Activated CD4-positive, alpha-beta T cell treated with anti-CD3 and anti-CD28 coated beads, Interleukin-2, amount 50 U/mL, for 16 hours (primary cell): ENCODE measurements around the gene ZNF862.

ENCODE experiments used
- DNase-seq: peaks from one replicate; pipeline ENCODE4 v3.0.0-alpha.2; 2020

The ZNF862 gene

DNA sequence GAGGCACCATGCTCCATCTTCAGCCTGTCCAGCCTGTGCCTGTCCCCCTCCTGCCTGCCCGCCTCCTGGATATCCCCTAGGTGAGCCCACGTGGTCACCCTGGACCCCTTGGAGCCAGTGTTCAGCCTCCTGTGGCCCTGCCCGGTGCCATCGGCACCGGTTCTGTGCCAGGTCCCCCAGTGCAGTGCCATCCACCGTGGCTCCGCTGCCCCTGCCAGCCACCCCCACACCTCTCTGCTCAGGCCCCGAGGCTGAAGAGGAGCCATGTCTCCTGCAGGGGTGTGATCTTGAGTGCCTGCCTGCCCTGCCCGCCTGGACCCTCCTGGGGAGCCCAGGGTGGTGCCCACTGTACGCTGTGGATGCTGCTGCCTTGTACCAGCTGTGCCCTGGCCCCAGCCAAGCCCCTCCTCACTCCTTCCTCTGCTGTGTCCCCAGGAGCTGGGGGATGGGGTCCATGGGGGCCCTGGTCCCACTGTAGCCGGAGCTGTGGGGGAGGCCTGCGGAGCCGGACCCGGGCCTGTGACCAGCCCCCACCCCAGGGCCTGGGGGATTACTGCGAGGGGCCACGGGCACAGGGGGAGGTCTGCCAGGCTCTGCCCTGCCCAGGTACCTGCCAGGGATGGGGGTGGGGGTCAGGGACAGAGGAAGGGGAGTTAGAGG, 26.2 kb upstream of the ZNF862 start:
- no peak for DNase-seq

DNA sequence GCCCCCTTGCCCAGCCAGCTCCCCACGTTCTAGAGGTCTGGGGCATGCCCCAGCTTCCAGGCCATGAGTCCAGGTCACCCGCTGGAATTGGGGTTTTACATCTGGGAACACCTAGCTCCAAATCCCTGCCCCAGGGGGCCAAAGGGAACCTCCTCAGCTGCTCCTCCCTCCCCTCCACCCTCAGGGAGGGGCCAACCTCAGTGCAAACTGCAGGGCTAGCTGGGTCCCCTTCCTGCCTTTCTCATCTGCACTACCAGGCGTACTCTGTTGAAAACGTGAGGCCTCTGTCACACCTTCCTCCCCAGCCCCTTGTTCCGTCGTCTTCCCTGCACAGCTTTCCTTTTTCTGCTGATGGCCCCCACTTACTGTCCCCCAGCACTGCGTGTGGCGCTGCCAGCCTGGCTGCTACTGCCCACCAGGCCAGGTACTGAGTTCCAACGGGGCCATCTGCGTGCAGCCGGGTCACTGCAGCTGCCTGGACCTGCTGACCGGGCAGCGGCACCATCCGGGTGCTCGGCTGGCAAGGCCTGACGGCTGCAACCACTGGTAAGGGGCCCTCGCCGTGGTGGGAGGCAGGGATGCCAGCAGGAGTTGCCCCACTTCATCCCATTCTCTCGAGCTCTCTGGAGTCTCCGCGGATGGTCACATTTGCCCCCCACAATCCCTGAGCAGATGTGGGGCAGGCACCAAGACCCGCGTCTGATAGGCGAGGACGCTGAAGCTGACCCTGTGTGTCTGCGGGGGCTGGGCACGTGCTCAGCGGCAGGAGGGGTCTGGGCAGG, 24.7 kb upstream of the ZNF862 start:
- no peak for DNase-seq

DNA sequence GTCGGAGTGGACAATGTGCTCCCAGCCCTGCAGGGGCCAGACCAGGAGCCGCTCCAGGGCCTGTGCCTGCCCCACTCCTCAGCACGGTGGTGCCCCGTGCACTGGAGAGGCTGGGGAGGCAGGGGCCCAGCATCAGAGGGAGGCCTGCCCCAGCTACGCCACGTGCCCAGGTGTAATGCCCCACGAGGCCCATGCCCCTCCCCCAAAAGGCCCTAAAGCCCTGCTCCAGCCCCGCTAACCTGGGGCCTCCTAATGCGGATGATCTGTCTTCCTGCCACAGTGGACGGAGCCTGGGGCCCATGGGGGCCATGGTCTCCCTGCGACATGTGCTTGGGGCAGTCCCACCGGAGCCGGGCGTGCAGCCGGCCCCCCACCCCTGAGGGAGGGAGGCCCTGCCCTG, 23.7 kb upstream of the ZNF862 start:
- DNase-seq, result no peak

DNA sequence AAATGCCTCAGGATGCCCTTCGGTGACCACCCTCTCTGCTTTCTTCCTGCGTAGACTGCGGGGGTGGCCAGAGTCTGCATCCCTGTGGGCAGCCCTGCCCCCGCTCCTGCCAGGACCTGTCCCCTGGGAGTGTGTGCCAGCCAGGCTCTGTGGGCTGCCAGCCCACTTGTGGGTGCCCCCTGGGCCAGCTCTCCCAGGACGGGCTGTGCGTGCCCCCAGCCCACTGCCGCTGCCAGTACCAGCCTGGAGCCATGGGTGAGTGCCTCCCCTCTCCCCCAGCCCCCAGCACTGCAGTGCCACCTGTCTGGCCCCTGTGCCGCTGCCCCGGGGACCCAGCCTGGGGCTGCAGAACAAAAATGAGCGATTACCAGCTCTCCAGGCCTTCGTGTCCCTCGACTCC, 23.1 kb upstream of the ZNF862 start:
- no peak for DNase-seq

GRCh38 chr7:149815661-149816266, 22.4 kb upstream of the ZNF862 start:
- no peak for DNase-seq

DNA sequence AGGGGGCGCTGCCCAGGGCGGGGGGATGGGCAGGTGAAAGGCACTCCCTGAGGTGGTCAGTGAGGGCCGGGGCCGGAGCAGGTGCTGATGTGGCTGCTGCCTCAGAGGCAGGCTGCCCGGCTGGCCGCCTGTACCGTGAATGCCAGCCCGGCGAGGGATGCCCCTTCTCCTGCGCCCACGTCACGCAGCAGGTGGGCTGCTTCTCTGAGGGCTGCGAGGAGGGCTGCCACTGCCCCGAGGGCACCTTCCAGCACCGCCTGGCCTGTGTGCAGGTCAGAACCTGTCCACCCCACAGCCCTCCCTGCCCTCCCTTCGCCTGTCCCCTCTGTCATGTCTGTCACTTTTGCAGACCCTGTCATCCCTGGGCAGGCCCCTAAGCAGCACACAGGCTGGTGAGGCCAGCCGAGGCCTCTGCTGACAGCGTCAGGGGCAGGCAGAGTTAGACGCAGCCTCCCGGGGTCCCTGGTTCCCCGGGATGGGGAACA, 21.9 kb upstream of the ZNF862 start:
- DNase-seq, result no peak

GRCh38 chr7:149816794-149817193, 21.4 kb upstream of the ZNF862 start:
- no peak for DNase-seq

GRCh38 chr7:149817301-149817771, 20.8 kb upstream of the ZNF862 start:
- no peak for DNase-seq

DNA sequence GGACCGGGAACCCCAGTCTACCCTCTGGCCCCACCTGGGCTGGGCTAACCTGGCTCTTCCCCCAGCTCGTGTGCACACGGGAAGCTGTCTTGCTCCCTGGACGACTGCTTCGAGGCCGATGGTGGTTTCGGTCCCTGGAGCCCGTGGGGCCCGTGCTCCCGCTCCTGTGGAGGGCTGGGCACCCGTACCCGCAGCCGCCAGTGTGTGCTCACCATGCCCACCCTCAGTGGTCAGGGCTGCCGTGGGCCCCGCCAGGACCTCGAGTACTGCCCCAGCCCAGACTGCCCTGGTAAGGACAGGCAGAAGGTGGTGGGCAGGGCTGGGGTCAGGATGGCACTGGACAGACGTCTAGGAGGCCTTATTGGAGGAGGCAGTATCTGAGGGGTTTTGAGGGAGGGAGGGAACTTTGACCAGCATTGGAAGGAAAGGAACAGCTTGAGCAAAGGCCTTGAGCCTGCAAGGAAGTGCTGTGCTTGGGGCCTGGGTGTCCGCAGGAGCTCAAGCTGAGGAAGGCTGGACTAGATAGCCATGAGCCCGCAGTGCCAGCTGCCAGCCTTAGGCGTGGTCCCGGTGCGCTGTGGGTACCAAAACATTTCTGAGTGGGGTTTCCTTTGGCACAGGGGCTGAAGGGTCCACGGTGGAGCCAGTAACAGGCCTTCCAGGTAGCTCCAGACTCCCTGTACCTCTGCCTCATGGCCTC, 20.2 kb upstream of the ZNF862 start:
- no peak for DNase-seq

- DNase-seq, result no peak
These were observed 19.7 kb upstream of the ZNF862 start for GRCh38 chr7:149818536-149818840.

DNA sequence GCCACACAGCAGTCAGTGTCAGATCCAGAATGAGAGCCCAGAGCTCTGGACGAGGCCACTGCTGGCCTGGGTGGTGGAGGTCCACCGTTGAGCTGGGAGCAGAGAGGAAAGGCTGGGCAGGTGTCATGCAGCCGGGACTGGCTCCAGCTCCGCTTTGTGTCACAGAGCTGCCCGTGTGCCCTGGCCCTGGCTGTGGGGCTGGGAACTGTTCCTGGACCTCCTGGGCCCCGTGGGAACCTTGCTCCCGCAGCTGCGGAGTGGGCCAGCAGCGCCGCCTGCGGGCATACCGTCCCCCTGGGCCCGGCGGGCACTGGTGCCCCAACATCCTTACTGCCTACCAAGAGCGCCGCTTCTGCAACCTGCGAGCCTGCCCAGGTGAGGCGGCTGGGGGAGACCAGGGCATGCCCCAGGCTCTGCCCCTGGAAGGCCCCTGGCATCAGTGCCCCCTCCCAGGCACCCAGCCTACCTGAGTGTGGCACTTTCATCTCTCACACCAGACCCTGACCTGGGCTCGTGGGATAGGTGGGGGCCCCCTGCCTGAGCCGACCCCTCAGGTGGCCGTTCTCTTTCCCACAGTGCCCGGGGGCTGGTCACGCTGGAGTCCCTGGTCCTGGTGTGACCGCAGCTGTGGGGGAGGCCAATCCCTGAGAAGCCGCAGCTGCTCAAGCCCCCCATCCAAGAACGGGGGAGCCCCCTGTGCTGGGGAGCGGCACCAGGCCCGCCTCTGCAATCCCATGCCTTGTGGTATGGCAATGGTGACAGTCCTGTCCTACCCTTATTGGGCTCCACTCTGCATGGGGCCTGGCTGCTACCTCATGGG, 18.8 kb upstream of the ZNF862 start:
- no peak for DNase-seq

- DNase-seq, result no peak
These were observed 18.2 kb upstream of the ZNF862 start for GRCh38 chr7:149819961-149820340.

DNA sequence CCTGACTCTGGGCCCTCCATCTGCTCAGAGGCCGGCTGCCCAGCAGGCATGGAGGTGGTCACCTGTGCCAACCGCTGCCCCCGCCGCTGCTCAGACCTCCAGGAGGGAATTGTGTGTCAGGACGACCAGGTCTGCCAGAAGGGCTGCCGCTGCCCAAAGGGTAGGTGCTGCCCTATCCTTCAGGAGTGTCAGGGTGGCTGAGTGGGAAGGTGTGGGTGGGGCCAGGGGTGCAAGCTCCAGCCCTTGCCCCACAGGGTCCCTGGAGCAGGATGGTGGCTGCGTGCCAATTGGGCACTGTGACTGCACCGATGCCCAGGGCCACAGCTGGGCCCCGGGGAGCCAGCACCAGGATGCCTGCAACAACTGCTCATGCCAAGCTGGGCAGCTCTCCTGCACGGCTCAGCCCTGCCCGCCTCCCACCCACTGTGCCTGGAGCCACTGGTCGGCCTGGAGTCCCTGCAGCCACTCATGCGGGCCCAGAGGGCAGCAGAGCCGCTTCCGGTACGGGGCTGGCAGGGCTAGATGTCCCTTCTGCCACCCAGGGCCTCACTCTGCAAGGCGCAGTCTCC, 17.5 kb upstream of the ZNF862 start:
- DNase-seq, result no peak

DNA sequence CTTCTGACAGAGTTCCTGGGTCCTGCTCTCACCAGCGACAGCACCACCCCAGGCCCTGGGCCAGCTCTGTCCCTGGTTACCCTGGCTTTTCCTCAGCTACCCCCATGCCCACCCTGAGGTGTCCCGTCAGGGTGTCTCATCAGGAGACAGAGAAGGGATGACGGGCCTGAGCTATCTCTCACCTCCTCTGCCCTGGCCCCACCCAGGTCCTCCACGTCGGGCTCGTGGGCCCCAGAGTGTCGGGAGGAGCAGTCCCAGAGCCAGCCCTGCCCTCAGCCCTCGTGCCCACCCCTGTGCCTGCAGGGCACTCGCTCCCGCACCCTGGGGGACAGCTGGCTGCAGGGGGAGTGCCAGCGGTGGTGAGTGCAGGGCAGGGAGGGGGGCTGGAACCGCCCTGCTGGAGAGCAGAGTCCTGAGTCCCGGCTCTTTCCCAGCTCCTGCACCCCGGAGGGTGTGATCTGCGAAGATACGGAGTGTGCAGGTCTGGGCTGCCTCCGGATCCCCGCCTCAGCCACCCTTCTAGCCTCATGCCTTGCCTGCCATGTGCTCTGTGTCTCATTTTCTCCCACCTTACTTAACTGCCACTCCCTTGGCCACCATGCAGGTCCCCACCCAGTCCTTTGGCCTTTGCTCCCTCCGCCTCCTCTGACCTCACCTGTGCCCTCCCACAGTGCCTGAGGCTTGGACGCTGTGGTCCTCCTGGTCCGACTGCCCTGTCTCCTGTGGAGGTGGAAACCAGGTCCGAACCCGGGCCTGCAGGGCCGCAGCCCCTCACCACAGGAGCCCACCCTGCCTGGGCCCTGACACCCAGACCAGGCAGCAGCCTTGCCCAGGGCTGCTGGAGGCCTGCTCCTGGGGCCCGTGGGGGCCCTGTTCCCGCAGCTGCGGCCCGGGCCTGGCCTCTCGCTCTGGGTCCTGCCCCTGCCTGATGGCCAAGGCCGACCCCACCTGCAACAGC, 16.7 kb upstream of the ZNF862 start:
- DNase-seq, result no peak

- DNase-seq, result no peak
These were observed 15.7 kb upstream of the ZNF862 start for GRCh38 chr7:149822353-149822943.

DNA sequence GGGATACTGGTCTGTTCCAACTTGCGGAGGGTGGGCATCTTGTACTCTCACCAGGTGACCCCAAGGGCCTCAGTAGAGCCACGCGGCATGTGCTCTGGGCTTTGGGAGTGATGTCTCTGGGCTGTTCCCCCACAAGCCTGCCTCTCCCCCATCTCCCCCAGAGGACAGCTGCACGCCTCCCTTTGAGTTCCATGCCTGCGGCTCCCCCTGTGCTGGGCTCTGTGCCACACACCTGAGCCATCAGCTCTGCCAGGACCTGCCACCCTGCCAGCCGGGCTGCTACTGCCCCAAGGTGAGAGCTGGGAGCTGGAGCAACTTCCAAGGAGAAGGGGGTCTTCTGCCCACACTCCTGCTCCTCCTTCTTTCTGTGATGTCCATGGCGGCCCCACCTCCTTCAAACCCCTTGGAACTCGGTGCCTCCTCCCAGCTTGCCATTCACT, 15.0 kb upstream of the ZNF862 start:
- no peak for DNase-seq

DNA sequence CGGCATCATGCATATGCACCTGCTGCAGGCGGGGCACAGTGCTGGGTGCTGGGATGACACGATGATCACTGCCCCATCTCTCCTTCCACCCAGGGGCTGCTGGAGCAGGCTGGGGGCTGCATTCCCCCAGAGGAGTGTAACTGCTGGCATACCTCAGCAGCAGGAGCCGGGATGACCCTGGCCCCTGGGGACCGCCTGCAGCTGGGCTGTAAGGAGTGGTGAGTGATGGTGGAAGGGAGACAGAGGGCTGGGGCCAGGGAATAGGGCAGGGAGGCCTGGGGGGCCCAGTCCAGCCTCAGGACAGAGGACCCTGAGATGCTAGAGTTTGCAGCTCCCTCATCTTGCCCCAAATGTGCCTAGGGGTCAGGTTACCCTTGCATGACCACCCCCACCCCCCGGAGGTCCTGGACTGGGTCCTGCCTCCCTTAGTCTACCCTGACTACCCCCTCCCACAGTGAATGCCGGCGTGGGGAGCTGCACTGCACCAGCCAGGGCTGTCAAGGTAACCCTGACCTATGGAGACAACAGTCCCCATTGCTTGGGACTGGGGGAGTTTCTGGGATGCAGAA, 14.5 kb upstream of the ZNF862 start:
- DNase-seq, result no peak

DNA sequence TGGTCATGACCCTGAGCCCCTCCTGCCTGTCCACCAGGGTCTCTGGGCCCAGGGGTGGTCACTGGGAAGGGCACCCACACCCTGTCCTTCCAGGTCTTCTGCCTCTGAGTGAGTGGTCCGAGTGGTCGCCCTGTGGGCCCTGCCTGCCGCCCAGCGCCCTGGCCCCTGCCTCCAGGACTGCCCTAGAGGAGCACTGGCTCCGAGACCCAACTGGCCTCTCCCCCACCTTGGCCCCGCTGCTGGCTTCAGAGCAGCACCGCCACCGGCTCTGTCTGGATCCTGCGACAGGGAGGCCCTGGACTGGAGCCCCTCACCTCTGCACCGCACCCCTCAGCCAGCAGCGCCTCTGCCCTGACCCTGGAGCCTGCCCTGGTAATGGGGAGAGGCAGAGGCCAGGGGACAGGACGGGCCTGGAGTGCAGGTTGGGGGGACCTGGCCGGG, 13.9 kb upstream of the ZNF862 start:
- no peak for DNase-seq

DNA sequence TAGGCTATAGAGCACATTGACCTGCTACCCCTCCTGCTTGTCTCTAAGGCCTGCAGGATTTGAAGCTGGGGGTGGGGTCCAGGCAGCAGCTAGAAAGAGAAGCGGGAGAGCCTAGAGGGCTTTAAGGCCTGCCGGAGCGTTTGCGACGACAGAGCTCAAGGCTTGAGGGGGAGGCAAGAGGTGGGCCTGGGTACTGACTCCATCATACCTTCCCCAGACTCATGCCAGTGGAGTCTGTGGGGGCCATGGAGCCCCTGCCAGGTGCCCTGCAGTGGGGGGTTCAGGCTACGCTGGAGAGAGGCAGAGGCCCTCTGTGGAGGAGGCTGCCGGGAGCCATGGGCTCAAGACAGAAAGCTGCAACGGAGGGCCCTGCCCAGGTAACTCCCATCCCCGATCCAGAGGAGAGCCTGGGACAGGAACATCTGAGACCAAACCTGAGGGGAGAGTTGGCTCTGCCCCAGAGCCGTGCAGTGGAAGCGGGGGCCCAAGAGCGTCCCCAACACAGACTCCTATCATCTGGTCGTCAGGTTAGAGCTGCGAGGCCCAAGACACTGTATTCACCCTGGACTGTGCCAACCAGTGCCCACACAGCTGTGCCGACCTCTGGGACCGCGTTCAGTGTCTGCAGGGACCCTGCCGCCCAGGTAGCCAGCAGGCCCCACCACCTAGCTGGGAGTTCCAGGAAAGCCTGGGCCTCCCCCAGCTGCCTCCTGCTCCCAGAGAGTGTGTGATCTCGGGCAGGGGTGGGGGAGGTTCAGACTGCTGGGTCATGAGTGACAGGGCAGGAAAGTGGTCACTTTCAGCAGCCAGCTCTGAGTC, 13.2 kb upstream of the ZNF862 start:
- no peak for DNase-seq
